GM10266 (cell line): ENCODE results near the gene CAPN11.

Experiments used
- DNase-seq: peaks from one replicate; pipeline ENCODE4 v3.0.0; 2012; ENCODE audit errors: extremely low spot score
- CTCF ChIP-seq: IDR thresholded peaks from 2 replicates; pipeline ENCODE4 v1.5.1; 2012; ENCODE audit warnings: mild to moderate bottlenecking, low read depth; ENCODE audit not compliant: control insufficient read depth, insufficient read depth; ENCODE audit errors: missing control alignments

CAPN11 gene

DNA sequence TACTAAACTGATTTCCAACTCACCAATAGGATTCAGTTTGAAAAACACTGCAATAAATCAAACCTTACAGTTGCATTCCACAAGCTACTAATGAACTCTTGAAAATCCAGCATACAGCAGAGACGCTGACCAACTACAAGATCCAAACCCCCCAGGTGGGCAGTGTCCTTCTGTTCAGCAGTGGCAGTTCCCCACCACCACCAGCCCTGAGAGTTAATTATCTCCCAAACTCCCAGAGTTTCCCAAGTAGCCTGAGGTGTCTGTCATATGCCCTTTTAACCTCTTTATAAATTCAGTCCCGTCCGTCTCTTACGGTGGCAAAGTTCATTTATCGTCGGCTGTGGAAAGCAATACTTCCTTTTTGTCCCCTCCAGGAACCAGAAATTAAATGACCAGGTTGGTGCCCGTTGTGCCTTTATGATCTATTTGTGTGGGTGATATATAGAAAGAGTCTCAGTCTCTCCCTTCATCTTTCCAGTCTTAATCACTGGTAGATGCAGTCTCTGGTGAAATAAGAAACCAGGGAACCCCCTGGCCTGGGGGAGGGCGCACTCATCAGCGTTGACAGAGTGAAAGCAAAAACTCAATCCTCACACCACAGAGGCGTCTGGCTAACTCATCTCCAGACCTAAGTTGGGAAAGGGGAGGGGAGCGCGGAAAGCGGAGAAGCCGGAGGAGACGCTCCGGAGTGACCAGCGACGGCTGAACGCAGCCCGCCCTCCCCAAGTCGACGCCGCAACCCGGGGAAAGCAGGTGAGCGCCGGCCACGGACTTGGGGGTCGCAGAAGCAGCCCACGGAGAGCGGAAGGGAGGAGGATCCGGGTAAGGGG lies 32.1 kb upstream of the CAPN11 start:
- TF ChIP-seq CTCF, result no peak
- DNase-seq, result peak; percentile 86

DNA sequence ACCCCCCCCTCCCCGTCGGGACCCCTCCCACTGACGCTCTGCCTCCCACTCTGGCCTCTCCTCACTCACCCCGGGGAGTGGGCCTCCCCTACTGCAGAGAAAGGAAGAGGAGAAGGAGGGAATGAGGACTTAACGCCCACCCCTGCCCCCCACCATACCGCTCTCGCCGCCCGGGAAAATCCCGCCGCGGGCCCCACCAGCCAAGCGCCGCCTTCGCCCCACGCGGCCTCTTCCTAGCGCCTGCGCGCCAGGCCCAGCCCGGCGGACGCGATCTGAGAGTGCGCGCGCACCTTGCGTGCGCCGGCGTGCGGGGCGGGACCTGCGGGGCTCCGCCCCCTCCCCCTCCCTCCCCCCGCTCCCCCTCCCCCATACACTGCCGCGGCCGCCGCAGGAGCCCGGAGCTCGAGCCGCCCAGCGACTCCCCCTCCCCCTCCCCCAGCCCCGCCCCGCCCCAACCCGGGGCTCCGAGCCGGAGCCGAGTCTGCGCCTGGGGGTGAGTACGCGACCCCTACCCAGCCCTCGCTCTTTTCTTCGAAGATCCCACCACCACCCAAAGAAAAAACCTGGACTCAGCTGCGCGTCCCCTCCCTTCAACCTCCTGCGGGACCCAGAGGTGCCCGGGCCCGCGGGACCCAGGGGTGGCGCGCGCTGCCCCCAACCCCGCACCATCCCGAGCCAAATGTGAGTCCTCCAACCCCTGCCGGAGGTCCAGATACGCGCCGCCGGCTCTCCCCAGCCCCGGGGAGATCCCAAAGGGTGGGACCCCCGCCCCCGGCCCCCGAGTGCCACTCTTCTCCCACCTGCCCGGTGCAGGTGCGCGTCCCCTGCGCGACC lies 31.2 kb upstream of the CAPN11 start, which contains the start of the genes MRPL14 and TMEM63B:
Gene MRPL14 (minus strand): TSS at position 267 of the 834 bp plus-strand sequence. CDS start 10,841 bp downstream, outside the sequence.
Gene TMEM63B (plus strand): TSS at position 369 of the 834 bp plus-strand sequence. CDS start 7,031 bp downstream, outside the sequence.
- no peak for TF ChIP-seq CTCF
- peak; percentile 99 for DNase-seq

DNA sequence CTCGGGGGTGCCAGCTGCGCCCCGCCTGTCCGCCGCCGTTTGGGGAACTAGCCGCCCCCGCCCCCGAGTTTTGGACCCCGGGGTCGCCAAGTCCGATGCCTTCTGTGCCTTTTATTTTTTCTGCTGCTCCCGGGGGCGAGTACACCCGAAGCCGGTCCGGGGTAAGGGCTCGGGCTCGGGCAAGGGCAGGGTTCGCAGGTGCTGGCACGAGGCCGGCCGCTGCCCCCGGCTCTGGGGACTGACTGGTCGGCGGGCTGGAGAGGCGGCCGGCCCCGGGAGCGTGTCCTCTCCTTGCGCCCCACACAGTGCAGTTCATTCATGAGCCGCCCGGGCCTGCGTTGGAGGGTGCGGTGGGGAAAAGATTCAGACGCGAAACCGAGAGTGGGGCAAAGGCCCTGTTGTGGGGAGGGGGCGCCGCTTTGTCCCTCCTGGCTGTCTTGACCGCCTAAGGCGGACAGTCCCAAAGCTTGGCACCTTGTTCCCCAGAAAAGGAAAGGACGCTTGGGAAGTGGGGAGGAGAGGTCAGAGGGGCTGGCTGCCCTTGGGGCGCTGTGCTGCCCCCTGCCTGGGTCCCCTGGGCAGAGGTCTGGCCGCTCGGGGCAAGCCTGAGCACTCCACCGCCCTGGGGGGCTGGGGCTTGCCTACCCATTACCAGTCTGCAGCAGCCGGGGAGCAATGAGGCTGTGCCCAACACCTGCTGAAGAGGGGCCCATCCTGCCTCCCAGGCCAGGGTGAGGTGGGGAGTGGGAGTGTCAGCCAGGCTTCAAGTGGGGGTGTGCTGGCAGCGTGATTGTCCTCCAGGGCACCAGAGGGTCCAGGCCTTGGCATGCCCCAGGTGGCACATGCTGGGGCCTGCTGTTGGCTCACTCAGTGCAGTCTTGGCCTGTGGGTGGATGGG lies 30.4 kb upstream of the CAPN11 start:
- peak; percentile 6 for TF ChIP-seq CTCF
- DNase-seq, result peak; percentile 49

GRCh38 chr6:44129841-44130322 lies 28.7 kb upstream of the CAPN11 start:
- DNase-seq, result no peak

GRCh38 chr6:44131892-44132291 lies 26.7 kb upstream of the CAPN11 start:
- DNase-seq, result no peak
- TF ChIP-seq CTCF, result no peak

More at GRCh38 chr6:44129841-44130322, 28.7 kb upstream of the CAPN11 start:
- TF ChIP-seq CTCF, result no peak

GRCh38 chr6:44132476-44132875 lies 26.1 kb upstream of the CAPN11 start:
- no peak for DNase-seq
- no peak for TF ChIP-seq CTCF
